Iris pigment epithelial cell (primary cell): ENCODE data around the gene MIGA1.
"Not testable (repeated sequence)": the region's sequence is repeated elsewhere in the genome, so short reads cannot be mapped to it uniquely, and the experiment has no call there.

Experiments
- DNase-seq: peaks from one replicate; pipeline ENCODE4 v3.0.0-alpha.2; 2011; ENCODE audit warnings: low read depth

The MIGA1 gene

GRCh38 chr1:77910116-77910515 lies 130.7 kb downstream of the MIGA1 start:
- DNase-seq: no peak

GRCh38 chr1:77918918-77919317 lies 139.5 kb downstream of the MIGA1 start:
- DNase-seq: not testable (repeated sequence)

- peak; percentile 29 for DNase-seq
Observed at GRCh38 chr1:77925518-77925917, 146.1 kb downstream of the MIGA1 start.

GRCh38 chr1:77925956-77926355 lies 146.5 kb downstream of the MIGA1 start:
- no peak for DNase-seq

GRCh38 chr1:77926561-77927357 lies 147.3 kb downstream of the MIGA1 start:
- DNase-seq: no peak

- no peak for DNase-seq
Observed at GRCh38 chr1:77927414-77927813, 148.0 kb downstream of the MIGA1 start.
